Osteoblast (primary cell): Measurements from ENCODE around the gene FBRSL1. TPM values are rescaled to one million over a fixed set of nuclear protein-coding genes. Genes with fewer than 3 reads are reported as not detected.

Experiments used
- DNase-seq: peaks from one replicate; pipeline ENCODE4 v3.0.0; 2011; ENCODE audit warnings: low spot score, mixed read lengths; ENCODE audit not compliant: insufficient read length; ENCODE audit errors: missing footprints
- H2AFZ ChIP-seq: 2 replicates; pipeline ENCODE4 v1.6.0; 2011; ENCODE audit warnings: mild to moderate bottlenecking, low read length
- H3K27ac ChIP-seq: 2 replicates; pipeline ENCODE4 v1.5.1; 2011; ENCODE audit warnings: mild to moderate bottlenecking, low read depth, low read length, moderate library complexity
- H3K27me3 ChIP-seq: 2 replicates; pipeline ENCODE4 v1.6.0; 2012; ENCODE audit warnings: mild to moderate bottlenecking, control low read depth, inconsistent platforms, low read length, moderate library complexity; ENCODE audit not compliant: insufficient read depth
- H3K36me3 ChIP-seq: 2 replicates; pipeline ENCODE4 v1.5.1; 2011; ENCODE audit warnings: mild to moderate bottlenecking, low read length, control low read depth, moderate library complexity; ENCODE audit not compliant: insufficient read depth
- H3K4me1 ChIP-seq: 2 replicates; pipeline ENCODE4 v1.5.1; 2011; ENCODE audit warnings: mild to moderate bottlenecking, low read length, control low read depth, moderate library complexity; ENCODE audit not compliant: insufficient read depth
- H3K4me2 ChIP-seq: 2 replicates; pipeline ENCODE4 v1.6.0; 2011; ENCODE audit warnings: mild to moderate bottlenecking, low read length; ENCODE audit not compliant: insufficient read depth
- H3K4me3 ChIP-seq: fragments of 200-600 bp; sonication (generic); 3 replicates; pipeline ENCODE4 v1.5.1; 2012; ENCODE audit warnings: mild to moderate bottlenecking, low read length, inconsistent platforms; ENCODE audit not compliant: insufficient read depth
- H3K79me2 ChIP-seq: 2 replicates; pipeline ENCODE4 v1.6.0; 2012; ENCODE audit warnings: mild to moderate bottlenecking, low read length, control low read depth, inconsistent platforms; ENCODE audit not compliant: insufficient read depth
- H3K9me3 ChIP-seq: 2 replicates; pipeline ENCODE4 v1.5.1; 2011; ENCODE audit warnings: low read depth, low read length, control low read depth
- H4K20me1 ChIP-seq: 2 replicates; pipeline ENCODE4 v1.6.0; 2012; ENCODE audit warnings: mild to moderate bottlenecking, low read length, control low read depth; ENCODE audit not compliant: insufficient read depth
- CTCF ChIP-seq: IDR thresholded peaks from 2 replicates; pipeline ENCODE4 v1.5.1; 2011; ENCODE audit warnings: mild to moderate bottlenecking, low read depth, low read length, moderate library complexity; ENCODE audit errors: extremely low read depth
- total RNA-seq: library from RNA; depleted of rRNA; stranded (reverse); fragments of >200 nt; gene quantifications from 2 replicates; pipeline ENCODE4 v1.2.3, GENCODE V29; 2012

FBRSL1 gene
- total RNA-seq, 1 donor: 12.3 TPM

DNA sequence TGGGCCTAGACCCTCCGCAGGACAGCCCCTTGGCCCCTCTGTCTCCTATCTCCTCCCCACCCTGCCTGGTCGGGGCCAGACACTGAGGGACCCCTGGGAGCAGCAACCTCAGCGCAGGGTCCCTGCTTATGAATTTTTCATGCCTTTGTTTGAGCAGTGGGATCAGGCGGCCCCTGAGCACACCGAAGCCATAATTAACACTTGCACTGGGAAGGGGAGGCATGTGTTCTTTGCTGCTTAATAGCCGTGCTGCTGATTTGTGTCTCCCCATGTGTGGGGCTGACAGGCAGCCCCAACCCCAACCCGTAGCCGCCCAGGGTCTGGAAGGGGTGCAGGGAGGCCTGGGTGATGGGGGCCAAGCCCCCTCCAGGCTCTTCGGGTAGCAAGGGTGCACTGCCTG lies 52.7 kb downstream of the FBRSL1 start:
- Histone ChIP-seq H3K4me2 (no peak overlapping the region), H3K4me1 (no peaks in the 10 kb centered on the region), H3K36me3 (no peaks in the 10 kb centered on the region), H3K27me3 (no peaks in the 10 kb centered on the region), H2AFZ (no peak overlapping the region), H3K4me3 (no peak overlapping the region), H3K9me3 (no peaks in the 10 kb centered on the region), H4K20me1 (no peaks in the 10 kb centered on the region), H3K27ac (no peak overlapping the region), H3K79me2 (no peaks in the 10 kb centered on the region)
- DNase-seq: no peak
- no peak for TF ChIP-seq CTCF

DNA sequence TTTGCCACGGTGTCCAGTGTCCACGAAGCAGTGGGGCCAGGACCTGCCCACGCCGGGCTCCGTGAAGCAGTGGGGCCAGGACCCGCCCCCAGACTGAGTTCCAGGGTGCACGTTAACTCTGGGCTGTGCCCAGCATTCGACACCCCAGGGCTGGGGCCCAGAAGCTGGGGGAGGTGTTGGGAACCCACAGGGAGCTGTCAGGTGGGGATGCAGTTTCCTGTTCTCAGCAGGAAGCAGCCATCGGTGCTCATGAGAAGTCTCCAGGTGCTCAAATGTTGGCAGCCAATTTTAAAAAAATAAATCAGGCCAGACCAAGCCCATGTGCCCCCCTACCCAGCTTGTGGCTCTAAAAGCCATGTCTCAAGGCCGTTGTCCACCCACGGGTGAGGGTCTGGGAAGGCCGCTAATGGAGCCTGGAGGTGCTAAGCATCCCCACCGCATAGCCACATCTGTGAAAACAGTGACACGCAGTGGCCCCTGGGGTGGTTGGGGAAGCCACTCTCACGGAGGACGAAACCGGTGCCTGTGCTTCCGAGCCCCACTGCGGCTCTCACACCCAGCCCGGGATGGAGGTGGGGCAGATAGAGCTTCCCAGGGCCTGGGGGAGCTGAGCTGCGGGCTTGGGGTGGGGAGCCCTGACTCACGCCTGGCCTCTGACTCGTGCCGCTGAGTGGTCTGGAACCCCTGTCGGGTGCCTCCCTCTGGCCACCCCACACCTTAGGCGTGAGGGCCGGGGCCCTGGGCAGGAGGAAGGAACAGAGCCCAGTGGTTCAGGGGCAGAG lies 53.5 kb downstream of the FBRSL1 start:
- H3K4me2 ChIP-seq: no peak overlapping the region
- no peak for TF ChIP-seq CTCF
- no peaks in the 10 kb centered on the region for H3K9me3 ChIP-seq
- H4K20me1 ChIP-seq: no peaks in the 10 kb centered on the region
- H3K36me3 ChIP-seq: no peaks in the 10 kb centered on the region
- no peak overlapping the region for H2AFZ ChIP-seq
- H3K27me3 ChIP-seq: no peaks in the 10 kb centered on the region
- H3K4me3 ChIP-seq: no peak overlapping the region
- no peaks in the 10 kb centered on the region for H3K79me2 ChIP-seq
- no peak for DNase-seq
- H3K4me1 ChIP-seq: no peaks in the 10 kb centered on the region
- H3K27ac ChIP-seq: no peak overlapping the region

- Histone ChIP-seq H3K27ac (no peak overlapping the region), H4K20me1 (no peaks in the 10 kb centered on the region), H3K36me3 (no peaks in the 10 kb centered on the region), H3K4me1 (no peaks in the 10 kb centered on the region), H3K27me3 (no peaks in the 10 kb centered on the region), H3K4me2 (no peak overlapping the region), H3K79me2 (no peaks in the 10 kb centered on the region), H2AFZ (no peak overlapping the region), H3K4me3 (no peak overlapping the region), H3K9me3 (no peaks in the 10 kb centered on the region)
- DNase-seq: no peak
- no peak for TF ChIP-seq CTCF
These were observed 54.1 kb downstream of the FBRSL1 start for GRCh38 chr12:132544080-132544397.

DNA sequence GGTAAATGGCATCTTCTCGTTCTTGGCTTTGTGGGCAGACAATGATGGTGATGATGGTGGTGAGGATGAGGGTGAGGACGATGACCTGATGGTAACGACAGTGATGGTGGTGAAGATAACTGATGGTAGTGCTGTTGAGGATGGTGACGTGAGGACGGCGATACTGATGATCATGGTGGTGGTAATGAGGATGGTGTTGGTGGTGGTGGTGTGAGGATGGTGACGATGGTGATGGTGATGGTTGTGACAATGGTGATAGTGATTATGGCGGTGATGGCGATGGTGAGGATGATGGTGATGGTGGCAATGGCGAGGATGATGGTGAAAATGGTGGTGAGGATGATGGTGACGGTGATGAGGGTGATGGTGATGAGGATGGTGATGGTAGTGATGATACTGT lies 54.5 kb downstream of the FBRSL1 start:
- no peaks in the 10 kb centered on the region for H3K79me2 ChIP-seq

More for the DNA sequence above, 54.5 kb downstream of the FBRSL1 start:
- Histone ChIP-seq H3K27ac (no peak overlapping the region), H2AFZ (no peak overlapping the region), H3K4me2 (no peak overlapping the region), H3K27me3 (no peaks in the 10 kb centered on the region), H4K20me1 (no peaks in the 10 kb centered on the region), H3K4me1 (no peaks in the 10 kb centered on the region), H3K36me3 (no peaks in the 10 kb centered on the region), H3K4me3 (no peak overlapping the region), H3K9me3 (no peaks in the 10 kb centered on the region)
- TF ChIP-seq CTCF: no peak
- no peak for DNase-seq
